HEK293 (cell line): ENCODE results near the gene NUMA1.
A peak's percentile ranks its signal among the peaks of the same experiment; 100 is the strongest.

ENCODE experiments used
- CTCF ChIA-PET: fragments of 350-600 bp; formaldehyde crosslinking; extraction: SDS; loops from one replicate; lab custom pipeline; 2021; ENCODE audit warnings: antibody characterized with exemption; lab: Yijun Ruan, JAX
- POLR2A ChIA-PET: fragments of 300-600 bp; formaldehyde crosslinking; extraction: SDS; loops from one replicate; lab custom pipeline; 2020; ENCODE audit warnings: antibody characterized with exemption, inconsistent platforms; lab: Yijun Ruan, JAX
- H3K27ac ChIP-seq: fragments of 200-500 bp; sonication (Bioruptor generic); 2 replicates; pipeline ENCODE4 v1.5.1; 2014; ENCODE audit warnings: low read depth, low read length, control low read depth, inconsistent platforms; ENCODE audit errors: extremely low read depth
- H3K36me3 ChIP-seq, 2 experiments: fragments of 200-500 bp in 1 of 2; sonication (Bioruptor generic) in 1 of 2; 1 replicate in 1 of 2; 2 replicates in 1 of 2; pipeline ENCODE4 v1.5.1; 2014 to 2017; ENCODE audit warnings: inconsistent platforms in 2 of 2, low read length in 2 of 2; ENCODE audit not compliant: control insufficient read depth in 2 of 2, insufficient read depth in 1 of 2
- H3K4me1 ChIP-seq: fragments of 200-500 bp; sonication (Bioruptor generic); 2 replicates; pipeline ENCODE4 v1.5.1; 2014; ENCODE audit warnings: mild to moderate bottlenecking, low read length, inconsistent platforms; ENCODE audit not compliant: control insufficient read depth, insufficient read depth
- H3K4me3 ChIP-seq: 2 replicates; pipeline ENCODE4 v1.5.1; 2011; ENCODE audit warnings: low read depth, mild to moderate bottlenecking, control low read depth, low read length, moderate library complexity
- H3K9me3 ChIP-seq: fragments of 200-500 bp; sonication (Bioruptor generic); 2 replicates; pipeline ENCODE4 v1.5.1; 2014; ENCODE audit warnings: low read depth, low read length, inconsistent platforms; ENCODE audit not compliant: control insufficient read depth, insufficient read depth
- ATF2 ChIP-seq: fragments of 450-650 bp; formaldehyde crosslinking; IDR thresholded peaks from 2 replicates; pipeline ENCODE4 v1.5.1; 2016; ENCODE audit warnings: missing biosample characterization, missing genetic modification characterization, low read depth
- GLI2 ChIP-seq: fragments of 450-650 bp; formaldehyde crosslinking; IDR thresholded peaks from 2 replicates; pipeline ENCODE4; 2017; ENCODE audit warnings: missing biosample characterization, missing genetic modification characterization, low read depth, borderline replicate concordance
- GLI4 ChIP-seq: fragments of 450-650 bp; formaldehyde crosslinking; IDR thresholded peaks from 2 replicates; pipeline ENCODE4 v1.5.1; 2016; ENCODE audit warnings: missing biosample characterization, missing genetic modification characterization
- PRDM1 ChIP-seq: fragments of 450-650 bp; formaldehyde crosslinking; IDR thresholded peaks from 2 replicates; pipeline ENCODE4; 2016; ENCODE audit warnings: missing biosample characterization, missing genetic modification characterization
- PRDM6 ChIP-seq: fragments of 450-650 bp; formaldehyde crosslinking; IDR thresholded peaks from 2 replicates; pipeline ENCODE4 v1.5.1; 2017; ENCODE audit warnings: missing biosample characterization, missing genetic modification characterization
- ZBTB17 ChIP-seq: fragments of 450-650 bp; formaldehyde crosslinking; IDR thresholded peaks from 2 replicates; pipeline ENCODE4 v1.5.1; 2016; ENCODE audit warnings: missing biosample characterization, missing genetic modification characterization
- ZBTB20 ChIP-seq: fragments of 450-650 bp; formaldehyde crosslinking; IDR thresholded peaks from 2 replicates; pipeline ENCODE4 v1.5.1; 2016; ENCODE audit warnings: missing biosample characterization, missing genetic modification characterization
- ZNF174 ChIP-seq: fragments of 450-650 bp; formaldehyde crosslinking; IDR thresholded peaks from 2 replicates; pipeline ENCODE4 v1.5.0; 2017; ENCODE audit warnings: missing biosample characterization, mild to moderate bottlenecking, missing genetic modification characterization
- ZNF2 ChIP-seq: fragments of 450-650 bp; formaldehyde crosslinking; IDR thresholded peaks from 2 replicates; pipeline ENCODE4 v1.5.1; 2016; ENCODE audit warnings: missing biosample characterization, missing genetic modification characterization
- ZNF24 ChIP-seq: fragments of 450-650 bp; formaldehyde crosslinking; IDR thresholded peaks from 2 replicates; pipeline ENCODE4 v1.5.1; 2016; ENCODE audit warnings: missing biosample characterization, missing genetic modification characterization
- TF ChIP-seq, protein P1 (sequence below): fragments of 450-650 bp; formaldehyde crosslinking; conservative IDR thresholded peaks from 2 replicates; pipeline ENCODE4 v1.5.1; 2016; ENCODE audit warnings: low read depth, missing biosample characterization, missing genetic modification characterization
- TF ChIP-seq, protein P2 (sequence below): fragments of 450-650 bp; formaldehyde crosslinking; IDR thresholded peaks from 2 replicates; pipeline ENCODE4 v1.5.1; 2016; ENCODE audit warnings: missing biosample characterization, missing genetic modification characterization
- TF ChIP-seq, protein P3 (sequence below): fragments of 450-650 bp; formaldehyde crosslinking; IDR thresholded peaks from 2 replicates; pipeline ENCODE4 v1.5.1; 2017; ENCODE audit warnings: missing biosample characterization, missing genetic modification characterization

The NUMA1 gene

GRCh38 chr11:72075756-72076155 lies 4.6 kb downstream of the NUMA1 start (continued):
- TF ChIP-seq, protein P1, sequence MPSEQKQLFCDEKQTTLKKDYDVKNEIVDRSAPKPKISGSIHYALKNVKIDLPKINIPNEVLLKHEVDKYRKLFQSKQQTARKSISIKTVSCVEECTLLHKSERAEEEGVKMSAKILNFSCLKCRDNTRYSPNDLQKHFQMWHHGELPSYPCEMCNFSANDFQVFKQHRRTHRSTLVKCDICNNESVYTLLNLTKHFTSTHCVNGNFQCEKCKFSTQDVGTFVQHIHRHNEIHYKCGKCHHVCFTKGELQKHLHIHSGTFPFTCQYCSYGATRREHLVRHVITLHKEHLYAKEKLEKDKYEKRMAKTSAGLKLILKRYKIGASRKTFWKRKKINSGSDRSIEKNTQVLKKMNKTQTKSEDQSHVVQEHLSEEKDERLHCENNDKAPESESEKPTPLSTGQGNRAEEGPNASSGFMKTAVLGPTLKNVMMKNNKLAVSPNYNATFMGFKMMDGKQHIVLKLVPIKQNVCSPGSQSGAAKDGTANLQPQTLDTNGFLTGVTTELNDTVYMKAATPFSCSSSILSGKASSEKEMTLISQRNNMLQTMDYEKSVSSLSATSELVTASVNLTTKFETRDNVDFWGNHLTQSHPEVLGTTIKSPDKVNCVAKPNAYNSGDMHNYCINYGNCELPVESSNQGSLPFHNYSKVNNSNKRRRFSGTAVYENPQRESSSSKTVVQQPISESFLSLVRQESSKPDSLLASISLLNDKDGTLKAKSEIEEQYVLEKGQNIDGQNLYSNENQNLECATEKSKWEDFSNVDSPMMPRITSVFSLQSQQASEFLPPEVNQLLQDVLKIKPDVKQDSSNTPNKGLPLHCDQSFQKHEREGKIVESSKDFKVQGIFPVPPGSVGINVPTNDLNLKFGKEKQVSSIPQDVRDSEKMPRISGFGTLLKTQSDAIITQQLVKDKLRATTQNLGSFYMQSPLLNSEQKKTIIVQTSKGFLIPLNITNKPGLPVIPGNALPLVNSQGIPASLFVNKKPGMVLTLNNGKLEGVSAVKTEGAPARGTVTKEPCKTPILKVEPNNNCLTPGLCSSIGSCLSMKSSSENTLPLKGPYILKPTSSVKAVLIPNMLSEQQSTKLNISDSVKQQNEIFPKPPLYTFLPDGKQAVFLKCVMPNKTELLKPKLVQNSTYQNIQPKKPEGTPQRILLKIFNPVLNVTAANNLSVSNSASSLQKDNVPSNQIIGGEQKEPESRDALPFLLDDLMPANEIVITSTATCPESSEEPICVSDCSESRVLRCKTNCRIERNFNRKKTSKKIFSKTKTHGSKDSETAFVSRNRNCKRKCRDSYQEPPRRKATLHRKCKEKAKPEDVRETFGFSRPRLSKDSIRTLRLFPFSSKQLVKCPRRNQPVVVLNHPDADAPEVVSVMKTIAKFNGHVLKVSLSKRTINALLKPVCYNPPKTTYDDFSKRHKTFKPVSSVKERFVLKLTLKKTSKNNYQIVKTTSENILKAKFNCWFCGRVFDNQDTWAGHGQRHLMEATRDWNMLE (tag by site-specific recombination): no peak
- TF ChIP-seq GLI4 (tag by site-specific recombination) (no peak), ZNF2 (tag by site-specific recombination) (no peak), ZNF24 (tag by site-specific recombination) (no peak)
- TF ChIP-seq, protein P2, sequence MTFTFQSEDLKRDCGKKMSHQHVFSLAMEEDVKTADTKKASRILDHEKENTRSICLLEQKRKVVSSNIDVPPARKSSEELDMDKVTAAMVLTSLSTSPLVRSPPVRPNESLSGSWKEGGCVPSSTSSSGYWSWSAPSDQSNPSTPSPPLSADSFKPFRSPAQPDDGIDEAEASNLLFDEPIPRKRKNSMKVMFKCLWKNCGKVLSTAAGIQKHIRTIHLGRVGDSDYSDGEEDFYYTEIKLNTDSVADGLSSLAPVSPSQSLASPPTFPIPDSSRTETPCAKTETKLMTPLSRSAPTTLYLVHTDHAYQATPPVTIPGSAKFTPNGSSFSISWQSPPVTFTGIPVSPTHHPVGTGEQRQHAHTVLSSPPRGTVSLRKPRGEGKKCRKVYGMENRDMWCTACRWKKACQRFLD (tag by site-specific recombination): no peak

DNA sequence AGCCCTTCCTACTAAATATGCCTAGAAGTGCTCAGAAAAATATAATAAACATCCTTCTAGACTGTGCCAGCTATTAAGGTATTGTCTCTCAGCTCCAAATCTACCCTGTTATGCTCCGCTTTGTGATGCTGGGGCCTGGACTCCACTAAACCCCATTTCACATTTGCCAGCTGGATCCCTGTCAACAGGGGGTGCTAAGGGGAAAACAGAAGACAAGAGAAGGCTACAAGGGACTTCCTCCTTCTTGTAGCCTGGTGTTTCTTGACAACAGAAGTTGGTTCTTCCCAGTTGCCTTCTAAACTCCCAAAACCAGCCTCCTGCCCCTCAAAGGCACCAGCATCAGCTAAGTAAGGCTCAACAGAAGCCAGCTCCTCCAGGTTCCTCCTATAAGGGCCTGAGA lies 5.2 kb downstream of the NUMA1 start:
- no peak overlapping the region for H3K27ac ChIP-seq
- H3K36me3 ChIP-seq: peaks cover 0 to 8% of the 10 kb centered on the region in 2 experiments; a peak in 2 of 3 replicates
- ChIA-PET CTCF (interaction anchor here (0.7 to 1.4 kb wide), 2 partner anchors 16 to 71 kb away, joined by 3 read pairs; no protein-coding TSS in a partner anchor), POLR2A (interaction anchor here (0.9 kb wide), 1 partner anchor 42 kb away, joined by 3 read pairs; no protein-coding TSS in a partner anchor)
- no peak overlapping the region for H3K4me3 ChIP-seq
- TF ChIP-seq GLI2 (tag by site-specific recombination) (no peak), PRDM1 (no peak), ZBTB20 (tag by site-specific recombination) (no peak), ATF2 (tag by site-specific recombination) (no peak), PRDM6 (tag by site-specific recombination) (no peak)
- TF ChIP-seq, protein P3, sequence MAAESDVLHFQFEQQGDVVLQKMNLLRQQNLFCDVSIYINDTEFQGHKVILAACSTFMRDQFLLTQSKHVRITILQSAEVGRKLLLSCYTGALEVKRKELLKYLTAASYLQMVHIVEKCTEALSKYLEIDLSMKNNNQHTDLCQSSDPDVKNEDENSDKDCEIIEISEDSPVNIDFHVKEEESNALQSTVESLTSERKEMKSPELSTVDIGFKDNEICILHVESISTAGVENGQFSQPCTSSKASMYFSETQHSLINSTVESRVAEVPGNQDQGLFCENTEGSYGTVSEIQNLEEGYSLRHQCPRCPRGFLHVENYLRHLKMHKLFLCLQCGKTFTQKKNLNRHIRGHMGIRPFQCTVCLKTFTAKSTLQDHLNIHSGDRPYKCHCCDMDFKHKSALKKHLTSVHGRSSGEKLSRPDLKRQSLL (tag by site-specific recombination): no peak
- no peaks in the 10 kb centered on the region for H3K4me1 ChIP-seq
- H3K9me3 ChIP-seq: no peaks in the 10 kb centered on the region

DNA sequence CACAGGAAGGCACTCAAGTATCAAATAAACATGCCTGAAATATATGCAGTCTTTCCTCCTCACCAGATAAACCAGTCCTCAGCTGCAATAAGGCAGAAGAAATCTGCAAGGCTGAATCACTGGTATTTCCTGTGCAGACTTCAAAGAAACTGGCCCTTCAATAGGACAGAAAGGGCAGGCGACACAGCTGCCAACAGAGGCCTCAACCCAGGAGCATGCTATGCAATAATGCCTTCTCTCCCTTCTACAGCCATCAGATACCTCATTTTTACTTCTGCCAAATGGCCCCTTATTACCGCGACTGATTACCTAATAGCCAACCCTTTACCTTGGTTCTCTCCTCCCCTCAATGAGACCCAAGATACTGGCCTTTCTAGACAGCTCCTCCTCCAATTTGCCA lies 8.0 kb downstream of the NUMA1 start:
- POLR2A ChIA-PET: interaction anchor here (0.6 kb wide), 1 partner anchor 153 kb away, joined by 4 read pairs; no protein-coding TSS in a partner anchor
- peaks cover 0 to 27% of the 10 kb centered on the region in 2 experiments; a peak in 2 of 3 replicates for H3K36me3 ChIP-seq
- CTCF ChIA-PET: interaction anchor here (0.5 to 1.9 kb wide), 5 partner anchors 20 to 73 kb away, joined by 3 to 6 read pairs (median 3); no protein-coding TSS in a partner anchor
- TF ChIP-seq ZNF174 (tag by site-specific recombination) (no peak), ZBTB17 (peak; percentile 73)
- TF ChIP-seq, all 188 proteins: peak for 1
- Histone ChIP-seq H3K4me3 (no peak overlapping the region), H3K4me1 (peaks cover 2% of the 10 kb centered on the region; the same call in 1 of the 2 replicates), H3K9me3 (no peaks in the 10 kb centered on the region), H3K27ac (no peak overlapping the region)
